Measurements from ENCODE around the gene GRIN2C.
A peak's percentile ranks its signal among the peaks of the same experiment; 100 is the strongest.

The GRIN2C gene

GRCh38 chr17:74864297-74864865 lies 4.7 kb upstream of the GRIN2C start:
- no peak for DNase-seq (ENCODE audit: low read depth in 3 of 3)

DNA sequence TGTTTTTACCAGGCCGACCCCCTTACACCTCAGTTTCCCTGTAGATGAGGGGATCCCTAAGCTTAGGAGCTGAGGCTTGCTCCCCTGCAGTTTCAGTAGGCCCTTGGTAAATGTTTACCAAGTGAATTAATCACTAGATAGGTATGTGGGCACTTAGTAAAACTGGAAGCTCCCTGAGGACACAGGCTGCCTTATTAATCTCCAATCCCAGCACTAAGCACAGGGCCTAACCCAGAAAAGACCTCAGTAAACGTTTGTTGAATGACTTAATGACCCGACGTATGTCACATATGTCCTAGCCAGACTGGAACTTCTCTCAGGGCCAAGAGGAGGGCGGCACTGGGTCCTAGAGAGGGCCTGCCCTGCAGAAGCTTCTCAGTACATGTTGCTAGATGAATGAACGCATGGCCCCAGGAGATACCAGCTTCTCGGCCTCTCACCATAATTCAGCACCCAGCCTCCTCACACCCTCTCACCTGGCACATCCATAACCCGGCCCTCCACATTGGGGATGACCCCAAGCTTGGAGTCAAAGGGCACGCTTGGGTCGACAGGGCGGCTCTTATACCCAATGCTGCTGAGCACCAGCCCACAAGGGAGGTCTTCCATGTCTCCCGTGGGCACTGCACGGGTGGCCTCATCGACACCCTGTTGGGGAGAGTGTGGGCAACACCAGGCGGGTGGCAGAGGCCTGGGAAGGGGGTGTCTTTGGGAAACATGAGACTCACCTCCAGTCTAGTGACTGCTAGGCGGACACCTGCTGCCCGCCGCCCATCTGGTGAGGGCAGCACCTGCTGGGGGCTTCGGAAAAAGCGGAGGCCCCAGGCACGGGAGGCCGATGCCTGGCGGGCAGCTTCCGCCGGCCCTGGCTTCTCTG lies 4.0 kb upstream of the GRIN2C start:
- no peak for DNase-seq (ENCODE audit: low read depth in 3 of 3)

DNA sequence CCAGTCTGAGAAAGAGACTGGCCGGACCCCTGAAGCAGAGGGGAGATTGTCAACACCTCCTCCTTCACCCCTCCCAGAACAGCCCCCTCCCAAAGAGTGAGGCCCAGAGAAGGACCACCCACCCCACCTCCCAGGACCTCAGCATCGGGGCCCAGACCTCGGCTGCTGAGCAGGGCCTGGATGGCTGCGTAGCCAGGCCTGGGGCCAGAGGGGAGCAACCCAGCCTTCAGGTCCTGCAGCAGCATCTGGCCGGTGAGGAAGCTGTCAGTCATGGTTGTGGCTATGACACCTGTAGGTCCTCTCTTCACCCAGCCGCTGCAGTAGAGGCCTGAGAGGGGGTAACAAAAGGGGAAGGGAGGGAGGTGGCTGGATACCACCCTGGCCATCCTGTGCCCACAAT lies 3.2 kb upstream of the GRIN2C start:
- DNase-seq (ENCODE audit: low read depth in 3 of 3): no peak

- peak; percentile 47 to 69 (median 56) for DNase-seq (ENCODE audit: low read depth in 3 of 3)
These were observed 2.6 kb upstream of the GRIN2C start for GRCh38 chr17:74862108-74862901.

DNA sequence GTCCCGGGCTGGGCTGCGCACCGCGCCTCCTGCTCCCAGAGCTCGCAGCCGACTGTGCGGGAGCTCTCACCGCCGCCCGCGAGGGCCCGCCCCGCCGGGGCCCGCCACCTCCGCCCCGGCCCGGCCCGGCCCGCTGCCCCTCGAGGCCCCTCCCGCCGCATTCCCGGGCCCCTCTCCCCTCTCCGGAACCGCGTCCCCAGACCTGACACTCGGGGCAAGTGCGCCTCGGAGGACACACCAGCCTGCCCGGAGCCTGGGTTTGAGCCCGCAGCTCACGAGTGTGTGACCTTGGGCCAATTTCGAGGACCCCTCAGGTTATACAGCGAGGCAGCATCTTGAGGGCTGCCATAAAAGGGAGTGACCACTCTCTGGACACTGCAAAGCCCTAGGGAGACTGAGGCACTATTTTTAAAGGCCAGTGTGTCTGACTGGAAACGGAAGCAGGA lies 2.0 kb upstream of the GRIN2C start:
- DNase-seq (ENCODE audit: low read depth in 3 of 3): no peak

GRCh38 chr17:74860872-74861661 lies 1.4 kb upstream of the GRIN2C start:
- no peak for DNase-seq (ENCODE audit: low read depth in 3 of 3)

DNA sequence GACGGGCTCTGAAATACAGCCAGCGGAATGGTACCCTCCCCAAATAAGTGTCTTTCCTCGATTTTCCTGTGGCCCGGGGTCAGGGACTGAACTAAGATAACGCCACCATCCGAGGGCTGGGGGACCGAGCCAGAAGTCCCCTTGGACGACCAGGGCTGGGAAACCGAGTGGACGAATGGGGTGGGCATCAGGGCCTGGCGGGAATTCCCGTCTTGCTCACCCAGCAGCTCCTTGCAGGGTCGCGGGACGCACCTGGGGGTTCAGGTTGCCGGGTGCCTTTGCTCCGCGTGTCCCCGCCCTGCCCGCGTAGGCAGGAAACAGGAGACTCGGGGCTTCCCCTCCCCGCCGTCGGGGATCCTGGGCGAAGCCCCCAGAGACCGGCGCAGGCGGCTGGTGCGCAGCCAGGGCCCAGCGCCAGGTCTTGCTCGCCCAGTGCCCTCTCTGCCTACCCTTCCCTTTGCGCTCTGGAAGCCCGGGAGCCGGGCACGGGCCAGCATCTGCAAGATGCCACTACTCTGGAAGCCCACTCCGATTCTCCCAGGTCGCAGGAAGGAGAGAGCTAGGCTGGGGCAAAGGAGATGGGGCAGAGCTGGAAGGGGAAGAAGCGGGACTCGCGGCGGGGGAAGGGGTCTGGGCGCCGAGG lies 665 bp upstream of the GRIN2C start:
- no peak for DNase-seq (ENCODE audit: low read depth in 3 of 3)

DNA sequence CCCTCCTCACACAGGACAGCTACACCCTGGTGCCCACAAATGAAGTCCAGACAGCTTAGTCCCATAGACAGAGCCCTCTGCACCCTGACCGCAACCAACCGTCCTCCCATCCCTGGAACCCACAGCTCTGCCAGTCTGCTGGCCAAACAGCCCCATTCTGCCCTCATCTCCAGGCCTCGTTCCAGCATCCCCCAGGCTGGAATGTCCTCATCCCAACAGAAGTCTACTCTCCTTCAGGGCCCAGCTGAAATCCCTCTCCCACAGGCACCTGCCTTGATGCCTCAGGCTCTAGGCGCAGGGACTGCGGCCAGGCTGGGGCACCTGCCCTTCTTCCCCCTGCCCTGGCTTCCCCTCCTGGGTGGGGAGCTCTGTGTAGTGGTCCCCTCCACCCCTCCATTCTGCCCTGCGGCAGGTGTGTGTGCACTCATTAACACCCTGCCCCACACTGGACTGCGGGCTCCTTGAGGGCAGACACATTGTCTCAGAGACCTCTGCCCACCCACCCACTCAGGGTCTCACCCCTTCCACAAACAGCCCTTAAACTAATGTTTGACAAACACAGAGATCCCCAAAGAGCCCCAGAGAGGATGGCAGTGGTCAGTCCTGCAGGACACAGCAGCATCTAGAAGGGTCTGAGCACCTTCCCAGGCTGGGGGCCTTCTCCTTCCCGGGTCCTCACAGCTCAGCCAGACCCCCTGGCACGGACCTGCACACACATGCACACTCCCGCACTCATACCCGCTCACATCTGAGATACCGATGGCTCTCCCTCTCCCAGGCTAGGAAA lies 820 bp downstream of the GRIN2C start:
- DNase-seq (ENCODE audit: low read depth in 3 of 3): no peak

DNA sequence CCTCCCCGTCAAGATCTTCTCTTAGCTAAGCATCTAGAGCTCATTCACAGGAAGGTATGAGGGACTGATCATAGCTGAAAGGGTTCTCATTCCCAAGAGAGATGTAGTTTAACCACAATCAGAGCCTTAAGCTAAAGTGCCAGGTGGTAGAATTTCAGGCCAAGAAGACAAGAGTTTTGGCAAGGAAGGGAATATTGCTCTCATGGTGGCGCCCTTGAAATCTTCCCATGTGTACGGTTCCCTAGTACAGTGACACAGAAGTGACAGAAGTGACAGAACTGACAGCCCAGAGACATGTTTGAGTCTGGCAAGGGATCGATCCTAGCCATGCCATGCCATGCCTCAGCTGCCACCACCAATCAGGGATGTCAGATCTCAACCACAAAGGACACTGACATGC lies 2.5 kb downstream of the GRIN2C start:
- no peak for DNase-seq (ENCODE audit: low read depth in 3 of 3)

DNA sequence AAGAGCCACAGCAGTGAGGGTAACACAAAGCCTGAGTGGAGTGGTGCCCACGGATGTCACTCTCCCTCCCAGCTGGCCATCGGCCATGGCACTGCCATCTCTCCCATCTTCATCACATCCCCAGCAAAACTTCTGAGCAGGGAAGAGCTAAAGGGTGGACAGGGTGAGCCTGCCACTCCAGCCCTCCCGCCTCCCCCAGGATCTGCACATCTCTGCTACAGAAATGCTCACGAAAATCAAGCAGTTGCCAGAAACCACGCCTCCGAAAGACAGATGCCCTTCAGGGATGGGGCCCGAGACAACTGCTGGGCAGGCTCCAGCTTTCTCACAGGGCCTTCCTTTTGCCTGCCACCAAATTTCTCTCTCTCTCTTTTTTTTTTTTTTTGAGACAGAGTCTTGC lies 3.6 kb downstream of the GRIN2C start:
- DNase-seq (ENCODE audit: low read depth in 3 of 3): no peak

GRCh38 chr17:74855323-74855722 lies 4.4 kb downstream of the GRIN2C start:
- DNase-seq (ENCODE audit: low read depth in 3 of 3): no peak

- DNase-seq (ENCODE audit: low read depth in 3 of 3): no peak
These were observed 4.9 kb downstream of the GRIN2C start for GRCh38 chr17:74854792-74855191.

GRCh38 chr17:74853669-74854068 lies 6.0 kb downstream of the GRIN2C start:
- no peak for DNase-seq (ENCODE audit: low read depth in 3 of 3)

DNA sequence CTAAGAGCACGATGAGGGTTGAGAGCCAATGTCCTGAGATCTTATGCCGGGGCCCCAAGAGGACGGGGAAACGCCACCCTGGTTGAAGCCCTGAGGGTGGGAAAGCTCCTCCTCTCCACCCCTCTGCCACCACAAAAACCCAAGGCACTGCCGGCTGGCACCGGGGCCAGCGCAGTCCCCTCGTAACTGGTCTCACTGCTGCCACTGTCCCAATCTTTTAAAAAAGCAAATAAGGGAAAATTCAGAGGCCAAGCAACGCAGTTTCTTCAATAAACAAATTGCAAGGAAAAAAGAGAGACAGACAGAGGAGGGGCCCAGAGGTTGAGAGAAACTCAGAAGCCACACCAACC lies 6.7 kb downstream of the GRIN2C start:
- DNase-seq (ENCODE audit: low read depth in 3 of 3): no peak

DNA sequence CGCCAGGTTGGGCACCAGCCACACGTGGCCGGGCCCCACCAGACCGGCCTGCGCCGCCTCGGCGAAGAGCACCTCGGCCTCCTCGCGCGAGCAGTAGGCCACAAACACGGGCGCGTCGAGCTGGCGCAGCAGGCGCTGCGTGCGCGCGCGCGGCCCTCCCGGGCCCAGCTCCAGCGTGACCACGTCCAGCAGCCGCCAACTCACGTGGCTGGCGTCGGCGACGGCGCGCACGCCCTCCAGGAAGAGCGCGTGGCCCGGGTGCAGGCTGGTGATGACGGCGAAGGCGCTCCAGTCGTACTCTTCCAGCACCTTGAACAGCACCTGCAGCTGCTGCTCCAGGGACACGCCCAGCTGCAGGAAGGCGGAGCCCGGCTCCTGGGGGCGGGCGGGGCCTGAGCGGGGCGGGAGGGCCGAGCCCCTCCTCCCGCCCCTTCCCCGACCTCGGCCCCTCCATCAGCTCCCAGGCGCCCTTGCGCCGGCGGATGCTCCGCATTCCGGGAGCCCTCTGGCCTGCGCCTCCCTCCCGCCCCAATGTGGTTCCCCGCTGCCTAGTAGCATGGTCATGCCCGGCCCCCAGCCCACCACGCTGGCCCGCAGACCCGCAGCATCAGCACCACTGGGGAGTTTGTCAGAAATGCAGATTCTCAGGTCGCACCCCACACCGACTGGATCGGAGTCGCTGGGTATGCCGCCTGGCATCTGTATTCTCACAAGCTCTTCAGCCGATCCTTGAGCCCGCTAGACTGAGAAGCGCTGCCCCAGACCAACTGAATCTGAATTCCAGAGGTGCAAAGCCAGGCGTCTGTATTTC lies 7.2 kb downstream of the GRIN2C start:
- DNase-seq (ENCODE audit: low read depth in 3 of 3): peak; percentile 20 to 66 (median 45)

GRCh38 chr17:74851612-74852236 lies 8.0 kb downstream of the GRIN2C start:
- no peak for DNase-seq (ENCODE audit: low read depth in 3 of 3)

GRCh38 chr17:74850914-74851313 lies 8.8 kb downstream of the GRIN2C start:
- DNase-seq (ENCODE audit: low read depth in 3 of 3): no peak

GRCh38 chr17:74850310-74850709 lies 9.4 kb downstream of the GRIN2C start:
- no peak for DNase-seq (ENCODE audit: low read depth in 3 of 3)

All from stimulated activated CD4-positive, alpha-beta T cell treated with anti-CD3 and anti-CD28 coated beads, TNF-alpha, amount 100 ng/mL, for 48 hours (primary cell).